Measurements from ENCODE around the gene BNIP5.
"Not testable (repeated sequence)": the region's sequence is repeated elsewhere in the genome, so short reads cannot be mapped to it uniquely, and the experiment has no call there.

Gene BNIP5

GRCh38 chr6:36367743-36368142, 31.1 kb upstream of the BNIP5 start:
- DNase-seq (ENCODE audit: low read depth), result no peak

GRCh38 chr6:36364669-36365479, 28.2 kb upstream of the BNIP5 start:
- DNase-seq (ENCODE audit: low read depth), result no peak

- DNase-seq (ENCODE audit: low read depth), result not testable (repeated sequence)
Observed at GRCh38 chr6:36364061-36364635, 27.5 kb upstream of the BNIP5 start.

GRCh38 chr6:36363371-36363752, 26.7 kb upstream of the BNIP5 start:
- DNase-seq (ENCODE audit: low read depth), result not testable (repeated sequence)

GRCh38 chr6:36362551-36363370, 26.1 kb upstream of the BNIP5 start:
- DNase-seq (ENCODE audit: low read depth), result no peak

GRCh38 chr6:36361071-36361470, 24.4 kb upstream of the BNIP5 start:
- no peak for DNase-seq (ENCODE audit: low read depth)

- peak; percentile 60 for DNase-seq (ENCODE audit: low read depth)
Observed at GRCh38 chr6:36360241-36361054, 23.8 kb upstream of the BNIP5 start.

GRCh38 chr6:36358226-36358915, 21.7 kb upstream of the BNIP5 start:
- no peak for DNase-seq (ENCODE audit: low read depth)

- DNase-seq (ENCODE audit: low read depth), result no peak
Observed at GRCh38 chr6:36357872-36358225, 21.2 kb upstream of the BNIP5 start.

GRCh38 chr6:36355819-36356218, 19.1 kb upstream of the BNIP5 start:
- no peak for DNase-seq (ENCODE audit: low read depth)

GRCh38 chr6:36353411-36353915, 16.8 kb upstream of the BNIP5 start:
- DNase-seq (ENCODE audit: low read depth), result no peak

GRCh38 chr6:36352477-36353157, 15.9 kb upstream of the BNIP5 start:
- DNase-seq (ENCODE audit: low read depth), result no peak

- DNase-seq (ENCODE audit: low read depth), result no peak
Observed at GRCh38 chr6:36350681-36351571, 14.2 kb upstream of the BNIP5 start.

- DNase-seq (ENCODE audit: low read depth), result no peak
Observed at GRCh38 chr6:36350082-36350481, 13.4 kb upstream of the BNIP5 start.

GRCh38 chr6:36349240-36349639, 12.6 kb upstream of the BNIP5 start:
- DNase-seq (ENCODE audit: low read depth), result peak; percentile 18

- no peak for DNase-seq (ENCODE audit: low read depth)
Observed at GRCh38 chr6:36347621-36348020, 10.9 kb upstream of the BNIP5 start.

GRCh38 chr6:36346486-36347273, 10.0 kb upstream of the BNIP5 start:
- DNase-seq (ENCODE audit: low read depth), result no peak

- DNase-seq (ENCODE audit: low read depth), result no peak
Observed at GRCh38 chr6:36345681-36346466, 9.2 kb upstream of the BNIP5 start.
